Stomach (tissue), 4 donors: ENCODE data around the gene OFD1.

Experiments
- CTCF ChIP-seq, 7 experiments: fragments of 450-650 bp in 4 of 7; fragments of 200-600 bp in 3 of 7; sonication (generic) in 3 of 7; IDR thresholded peaks; one replicate each; pipeline ENCODE4 v1.5.1; 2016 to 2019; ENCODE audit warnings: antibody characterized with exemption in 7 of 7, control low read depth in 2 of 7, mild to moderate bottlenecking in 1 of 7
- EP300 ChIP-seq: sonication (generic); formaldehyde crosslinking; IDR thresholded peaks from one replicate; pipeline ENCODE4 v1.6.1; 2017; ENCODE audit warnings: antibody characterized with exemption
- POLR2A ChIP-seq, 4 donors: fragments of 450-650 bp; IDR thresholded peaks; one replicate each; pipeline ENCODE4 v1.6.1; 2016; ENCODE audit warnings: antibody characterized with exemption in 4 of 4, control low read depth in 2 of 4, mild to moderate bottlenecking in 1 of 4, moderate library complexity in 1 of 4
- POLR2AphosphoS5 ChIP-seq, 3 donors: sonication (generic); formaldehyde crosslinking; IDR thresholded peaks; one replicate each; pipeline ENCODE4 v1.6.1; 2016; ENCODE audit warnings: antibody characterized with exemption in 3 of 3

- TF ChIP-seq EP300 (no peak), CTCF (IDR thresholded peaks at IDR 0.05) (no peak), POLR2A (IDR thresholded peaks at IDR 0.05) (no peak), POLR2AphosphoS5 (IDR thresholded peaks at IDR 0.05) (no peak)
Observed at GRCh38 chrX:13774696-13775095, 40.1 kb downstream of the OFD1 start.
